ENCODE data around the gene NBAS.

- TF ChIP-seq EZH2 (IDR thresholded peaks at IDR 0.05; ENCODE audit: borderline replicate concordance, low read length) (no peak), CTCF (IDR thresholded peaks at IDR 0.05; ENCODE audit: low read length) (no peak)
These were observed 260.2 kb downstream of the NBAS start for GRCh38 chr2:15300624-15301573.

Measured in OCI-LY1 (cell line).